ENCODE results near the gene CYB5B. TPM values are rescaled to one million over a fixed set of nuclear protein-coding genes. Genes with fewer than 3 reads are reported as not detected.

The CYB5B gene
- total RNA-seq, 1 experiment from 2014 or later, result 355 TPM

DNA sequence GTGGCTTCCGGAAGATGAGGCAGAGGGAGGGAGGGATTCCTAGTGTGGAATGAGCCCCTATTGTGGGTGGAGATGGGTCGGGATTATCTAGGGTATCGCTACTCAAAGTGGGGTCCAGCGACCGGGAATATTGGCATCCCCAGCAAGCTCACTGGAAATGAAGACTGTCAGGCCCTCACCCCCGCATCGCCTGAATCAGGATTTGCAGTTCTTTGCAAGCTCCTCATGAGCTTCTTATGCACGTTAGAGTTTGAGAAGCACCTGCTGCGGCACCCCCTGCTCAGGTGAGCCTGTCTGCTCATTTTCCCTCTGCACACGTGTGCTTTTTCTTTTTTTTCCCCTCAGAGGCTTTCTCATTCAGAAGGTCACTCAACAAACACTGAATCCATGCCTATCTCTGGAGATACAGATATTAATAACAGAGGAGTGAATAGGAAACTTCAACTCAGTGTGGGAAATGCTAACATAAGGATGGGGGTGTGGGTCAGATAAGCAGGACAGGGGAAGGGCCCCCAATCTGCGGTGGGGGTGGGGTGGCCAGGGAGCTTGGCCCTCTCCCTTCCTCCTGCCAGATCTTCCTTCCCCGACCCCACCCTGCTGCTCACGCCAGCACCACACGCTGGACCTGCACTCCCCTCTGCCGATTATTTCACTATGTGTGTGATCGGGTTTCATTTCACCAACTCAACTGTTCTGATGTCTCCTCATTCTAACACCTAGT, 73.6 kb downstream of the CYB5B start:
- H3K9me3 ChIP-seq, result no peaks in the 10 kb centered on the region; the same call in 1 of the 2 replicates
- no peaks in the 10 kb centered on the region for H3K27me3 ChIP-seq (replicated peaks; ENCODE audit: control insufficient read depth, insufficient read depth, low read length)
- peaks cover 25% of the 10 kb centered on the region for H3K4me1 ChIP-seq
- no TSS peak for BruUV-seq (replicated peaks)
- TF ChIP-seq, protein P1, sequence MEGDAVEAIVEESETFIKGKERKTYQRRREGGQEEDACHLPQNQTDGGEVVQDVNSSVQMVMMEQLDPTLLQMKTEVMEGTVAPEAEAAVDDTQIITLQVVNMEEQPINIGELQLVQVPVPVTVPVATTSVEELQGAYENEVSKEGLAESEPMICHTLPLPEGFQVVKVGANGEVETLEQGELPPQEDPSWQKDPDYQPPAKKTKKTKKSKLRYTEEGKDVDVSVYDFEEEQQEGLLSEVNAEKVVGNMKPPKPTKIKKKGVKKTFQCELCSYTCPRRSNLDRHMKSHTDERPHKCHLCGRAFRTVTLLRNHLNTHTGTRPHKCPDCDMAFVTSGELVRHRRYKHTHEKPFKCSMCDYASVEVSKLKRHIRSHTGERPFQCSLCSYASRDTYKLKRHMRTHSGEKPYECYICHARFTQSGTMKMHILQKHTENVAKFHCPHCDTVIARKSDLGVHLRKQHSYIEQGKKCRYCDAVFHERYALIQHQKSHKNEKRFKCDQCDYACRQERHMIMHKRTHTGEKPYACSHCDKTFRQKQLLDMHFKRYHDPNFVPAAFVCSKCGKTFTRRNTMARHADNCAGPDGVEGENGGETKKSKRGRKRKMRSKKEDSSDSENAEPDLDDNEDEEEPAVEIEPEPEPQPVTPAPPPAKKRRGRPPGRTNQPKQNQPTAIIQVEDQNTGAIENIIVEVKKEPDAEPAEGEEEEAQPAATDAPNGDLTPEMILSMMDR (IDR thresholded peaks at IDR 0.05; ENCODE audit: insufficient read depth in 1 of 2, low read depth in 1 of 2, low read length in 1 of 2, severe bottlenecking in 1 of 2, unreplicated experiment in 1 of 2), result no peak
- no peak overlapping the region for H3K4me3 Mint-ChIP-seq (ENCODE audit: unreplicated experiment)
- peak in 1 of 2 experiments; percentile 23 for DNase-seq
- H3K27ac Mint-ChIP-seq (ENCODE audit: unreplicated experiment), result peak overlapping the region; percentile 12
- H3K4me1 Mint-ChIP-seq (ENCODE audit: low read depth, unreplicated experiment), result peaks cover 41% of the 10 kb centered on the region
- intact Hi-C loops (cut with micrococcal nuclease; ENCODE audit: unreplicated experiment), result no loop called here
- H3K36me3 ChIP-seq (ENCODE audit: control insufficient read depth, insufficient read depth, low read length), result no peaks in the 10 kb centered on the region
- H3K4me3 ChIP-seq (ENCODE audit: low read depth, low read length), result no peak overlapping the region
- POLR2A ChIA-PET, result no interaction called here
- peaks cover 8% of the 10 kb centered on the region for H3K36me3 Mint-ChIP-seq (ENCODE audit: insufficient read depth, unreplicated experiment)
- H3K9me3 Mint-ChIP-seq (ENCODE audit: unreplicated experiment), result no peaks in the 10 kb centered on the region
- H3K27me3 Mint-ChIP-seq (ENCODE audit: insufficient read depth, unreplicated experiment), result no peaks in the 10 kb centered on the region
- CTCF ChIA-PET, result no interaction called here

- Mint-ChIP-seq H3K9me3 (ENCODE audit: unreplicated experiment) (no peaks in the 10 kb centered on the region), H3K36me3 (ENCODE audit: insufficient read depth, unreplicated experiment) (peaks cover 8% of the 10 kb centered on the region), H3K4me3 (ENCODE audit: unreplicated experiment) (no peak overlapping the region), H3K27ac (ENCODE audit: unreplicated experiment) (peak overlapping the region; percentile 7), H3K27me3 (ENCODE audit: insufficient read depth, unreplicated experiment) (no peaks in the 10 kb centered on the region), H3K4me1 (ENCODE audit: low read depth, unreplicated experiment) (peaks cover 46% of the 10 kb centered on the region)
- intact Hi-C loops (cut with micrococcal nuclease; ENCODE audit: unreplicated experiment), result no loop called here
- DNase-seq, result no peak
- POLR2A ChIA-PET, result no interaction called here
- CTCF ChIA-PET, result no interaction called here
- H3K4me1 ChIP-seq, result peaks cover 31% of the 10 kb centered on the region
- H3K27me3 ChIP-seq (replicated peaks; ENCODE audit: control insufficient read depth, insufficient read depth, low read length), result no peaks in the 10 kb centered on the region
- no peaks in the 10 kb centered on the region for H3K36me3 ChIP-seq (ENCODE audit: control insufficient read depth, insufficient read depth, low read length)
- TF ChIP-seq, protein P1 (IDR thresholded peaks at IDR 0.05; ENCODE audit: insufficient read depth in 1 of 2, low read depth in 1 of 2, low read length in 1 of 2, severe bottlenecking in 1 of 2, unreplicated experiment in 1 of 2), result no peak
- no peaks in the 10 kb centered on the region; the same call in 1 of the 2 replicates for H3K9me3 ChIP-seq
- no TSS peak for BruUV-seq (replicated peaks)
- H3K4me3 ChIP-seq (ENCODE audit: low read depth, low read length), result no peak overlapping the region
These were observed 74.5 kb downstream of the CYB5B start for GRCh38 chr16:69498926-69499325.

DNA sequence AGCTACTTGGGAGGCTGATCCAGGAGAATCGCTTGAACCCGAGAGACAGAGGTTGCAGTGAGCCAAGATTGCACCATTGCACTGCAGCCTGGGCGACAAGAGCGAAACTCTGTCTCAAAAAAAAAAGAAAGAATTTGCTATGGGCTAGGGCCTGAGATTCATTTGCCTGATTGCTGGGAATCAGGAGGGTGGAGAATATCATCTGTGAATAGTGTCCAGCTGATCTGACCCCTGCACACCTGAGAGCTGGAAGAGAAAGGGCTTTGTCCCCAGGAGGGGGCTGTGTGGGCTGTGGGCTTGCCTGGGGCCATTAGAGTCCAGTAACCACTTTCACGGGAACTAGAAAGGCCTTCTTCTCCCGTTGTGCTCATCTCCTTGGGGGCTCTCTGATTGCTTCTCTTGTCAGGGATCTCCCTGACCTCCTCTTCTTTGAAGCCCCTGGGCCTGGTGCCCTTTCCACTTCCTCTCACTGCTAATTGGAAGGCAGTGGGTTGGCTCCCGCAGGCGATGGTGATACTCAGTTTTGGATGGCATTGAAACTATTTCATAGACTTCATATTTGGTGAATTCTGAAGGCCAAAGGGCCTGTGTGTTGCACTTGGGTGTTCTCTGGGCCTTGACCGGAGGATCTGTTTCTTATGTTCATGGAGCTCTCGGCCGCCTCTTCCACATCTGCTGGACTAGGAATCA, 75.3 kb downstream of the CYB5B start:
- Mint-ChIP-seq H3K4me3 (ENCODE audit: unreplicated experiment) (no peak overlapping the region), H3K4me1 (ENCODE audit: low read depth, unreplicated experiment) (peaks cover 46% of the 10 kb centered on the region), H3K27me3 (ENCODE audit: insufficient read depth, unreplicated experiment) (no peaks in the 10 kb centered on the region), H3K27ac (ENCODE audit: unreplicated experiment) (no peak overlapping the region), H3K36me3 (ENCODE audit: insufficient read depth, unreplicated experiment) (peaks cover 8% of the 10 kb centered on the region), H3K9me3 (ENCODE audit: unreplicated experiment) (no peaks in the 10 kb centered on the region)
- POLR2A ChIA-PET, result no interaction called here
- intact Hi-C loops (cut with micrococcal nuclease; ENCODE audit: unreplicated experiment), result no loop called here
- TF ChIP-seq, protein P1 (IDR thresholded peaks at IDR 0.05; ENCODE audit: insufficient read depth in 1 of 2, low read depth in 1 of 2, low read length in 1 of 2, severe bottlenecking in 1 of 2, unreplicated experiment in 1 of 2), result no peak
- H3K4me1 ChIP-seq, result peaks cover 31% of the 10 kb centered on the region
- DNase-seq, result no peak
- no peak overlapping the region for H3K4me3 ChIP-seq (ENCODE audit: low read depth, low read length)
- no TSS peak for BruUV-seq (replicated peaks)
- CTCF ChIA-PET, result no interaction called here
- no peaks in the 10 kb centered on the region for H3K36me3 ChIP-seq (ENCODE audit: control insufficient read depth, insufficient read depth, low read length)
- H3K9me3 ChIP-seq, result no peaks in the 10 kb centered on the region
- no peaks in the 10 kb centered on the region for H3K27me3 ChIP-seq (replicated peaks; ENCODE audit: control insufficient read depth, insufficient read depth, low read length)
